HG03575 (cell line): Measurements from ENCODE around the gene ABI3.
"Not testable (repeated sequence)": the region's sequence is repeated elsewhere in the genome, so short reads cannot be mapped to it uniquely, and the experiment has no call there.

Experiments used
- ATAC-seq: cut with Tn5 transposase; IDR thresholded peaks from one replicate; pipeline ENCODE4 v1.9.1; 2021; ENCODE audit not compliant: unreplicated experiment, insufficient number of reproducible peaks, low FRiP score; ENCODE audit errors: extremely low read depth

Gene ABI3

GRCh38 chr17:49210158-49211029, at the start of gene ABI3, which contains the start of gene GNGT2:
TSS of gene ABI3 (plus strand) at chr17:49210707. CDS start at chr17:49210725, 18 bp downstream.
TSS of gene GNGT2 (minus strand) at chr17:49210574. CDS start at chr17:49207422, 3,152 bp downstream.
- ATAC-seq, result no peak

- no peak for ATAC-seq
These were observed 47.6 kb upstream of the ABI3 start for GRCh38 chr17:49162866-49163265.

DNA sequence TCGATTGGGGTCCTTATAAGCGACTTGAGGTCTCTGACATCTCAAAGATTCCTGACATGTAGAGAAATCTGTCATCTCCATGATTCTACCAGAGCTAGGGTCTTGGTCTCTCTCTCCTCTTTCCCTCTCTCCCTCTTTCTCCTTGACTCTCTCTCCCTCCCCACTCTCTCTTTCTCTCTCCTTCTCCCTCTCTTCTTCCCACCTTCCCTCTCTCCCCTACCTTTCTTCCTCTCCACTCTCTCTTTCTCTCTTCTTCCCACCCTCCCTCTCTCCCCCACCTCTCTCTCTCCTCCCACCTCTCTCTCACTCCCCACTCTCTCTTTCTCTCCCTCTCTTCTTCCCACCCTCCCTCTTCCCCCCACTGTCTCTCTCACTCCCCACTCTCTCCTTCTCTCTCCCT, 45.4 kb upstream of the ABI3 start:
- no peak for ATAC-seq

- ATAC-seq, result no peak
These were observed 41.8 kb upstream of the ABI3 start for GRCh38 chr17:49168706-49169105.

- no peak for ATAC-seq
These were observed 40.3 kb upstream of the ABI3 start for GRCh38 chr17:49170216-49170615.

DNA sequence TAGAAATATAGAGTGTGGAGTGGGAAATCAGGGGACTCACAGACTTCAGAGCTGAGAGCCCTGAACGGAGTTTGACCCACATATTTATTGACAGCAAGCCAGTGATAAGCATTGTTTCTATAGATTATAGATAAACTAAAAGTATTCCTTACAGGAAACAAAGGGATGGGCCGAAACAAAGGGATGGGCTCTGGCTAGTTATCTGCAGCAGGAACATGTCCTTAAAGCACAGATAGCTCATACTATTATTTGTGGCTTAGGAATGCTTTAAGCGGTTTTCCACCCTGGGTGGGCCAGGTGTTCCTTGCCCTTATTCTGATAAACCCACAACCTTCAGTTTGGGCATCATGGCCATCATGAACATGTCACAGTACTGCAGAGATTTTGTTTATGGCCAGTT, 39.8 kb upstream of the ABI3 start:
- not testable (repeated sequence) for ATAC-seq

- not testable (repeated sequence) for ATAC-seq
These were observed 34.5 kb upstream of the ABI3 start for GRCh38 chr17:49175978-49176377.

DNA sequence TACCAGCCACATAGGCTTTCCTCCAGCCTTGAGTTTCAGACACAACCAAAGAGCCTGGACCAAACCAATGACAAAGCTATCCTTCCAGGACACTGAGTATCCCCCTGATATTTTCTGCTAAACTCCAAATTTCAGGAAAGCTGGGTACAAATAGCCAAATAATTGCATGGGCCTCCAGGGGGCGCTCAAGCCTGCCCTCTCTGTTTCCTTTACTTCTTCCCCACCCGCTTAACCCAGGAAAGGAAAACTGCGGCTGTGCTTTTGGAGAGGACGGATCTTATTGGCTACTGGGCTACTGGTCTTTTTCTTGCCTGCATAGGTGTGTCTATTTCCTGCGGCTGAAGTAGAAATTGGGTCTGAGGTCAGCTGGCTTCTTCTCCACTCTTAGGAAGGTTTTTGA, 30.2 kb upstream of the ABI3 start:
- ATAC-seq, result no peak

- no peak for ATAC-seq
These were observed 29.4 kb upstream of the ABI3 start for GRCh38 chr17:49180998-49181635.

- no peak for ATAC-seq
These were observed 27.2 kb upstream of the ABI3 start for GRCh38 chr17:49183341-49183740.

DNA sequence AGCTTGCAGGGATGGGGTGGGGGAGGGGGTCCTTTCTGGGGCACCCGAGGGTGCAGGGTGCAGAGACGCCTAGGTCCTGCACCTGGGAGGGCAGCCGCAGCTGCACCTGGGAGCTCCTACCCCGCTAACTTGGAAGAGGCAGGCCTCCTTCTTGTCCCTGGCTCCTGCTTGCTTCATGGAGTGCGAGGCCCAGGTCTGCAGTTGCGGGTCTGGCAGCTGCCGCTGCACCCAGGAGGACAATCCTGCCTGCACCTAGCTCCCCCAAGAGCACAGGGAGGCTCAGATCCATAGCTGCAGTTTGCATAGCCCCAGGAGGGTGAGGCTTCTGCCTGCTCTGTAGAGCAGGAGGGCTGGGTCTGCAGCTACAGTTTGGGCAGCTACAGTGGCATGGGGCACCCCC, 26.7 kb upstream of the ABI3 start:
- no peak for ATAC-seq

GRCh38 chr17:49184522-49184921, 26.0 kb upstream of the ABI3 start:
- ATAC-seq, result not testable (repeated sequence)

DNA sequence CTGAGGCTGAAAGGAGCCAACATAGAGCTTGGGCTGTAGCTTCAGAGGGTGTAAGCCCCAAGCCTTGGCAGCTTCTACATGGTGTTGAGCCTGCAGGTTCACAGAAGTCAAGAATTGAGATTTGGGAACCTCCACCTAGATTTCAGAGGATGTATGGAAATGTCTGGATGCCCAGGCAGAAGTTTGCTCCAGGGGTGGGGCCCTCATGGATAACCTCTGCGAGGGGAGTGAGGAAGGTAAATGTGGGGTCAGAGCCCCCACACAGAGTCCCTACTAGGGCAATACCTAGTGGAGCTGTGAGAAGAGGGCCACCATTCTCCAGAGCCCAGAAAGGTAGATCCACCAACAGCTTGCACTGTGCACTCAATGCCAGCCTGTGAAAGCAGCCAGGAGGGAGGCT, 25.1 kb upstream of the ABI3 start:
- ATAC-seq, result not testable (repeated sequence)

DNA sequence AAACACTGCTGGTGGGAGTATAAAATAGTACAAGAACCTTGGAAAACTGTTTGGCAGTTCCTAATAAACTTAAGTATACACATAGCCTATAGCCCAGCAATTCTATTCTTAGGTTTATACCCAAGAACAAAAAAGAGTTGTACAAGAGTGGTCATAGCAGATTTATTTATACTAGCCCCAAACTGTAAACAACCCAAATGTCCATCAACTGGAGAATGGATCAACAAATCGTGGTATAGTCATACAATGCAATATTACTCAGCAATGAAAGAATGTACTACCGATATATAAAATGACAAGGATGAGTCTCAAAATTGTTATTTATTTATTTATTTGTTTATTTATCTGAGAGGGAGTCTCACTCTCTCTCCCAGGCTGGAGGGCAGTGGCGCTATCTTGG, 23.2 kb upstream of the ABI3 start:
- ATAC-seq, result no peak

- ATAC-seq, result no peak
These were observed 19.6 kb upstream of the ABI3 start for GRCh38 chr17:49190932-49191331.

- ATAC-seq, result no peak
These were observed 19.0 kb upstream of the ABI3 start for GRCh38 chr17:49191409-49191916.

- ATAC-seq, result peak; percentile 19
These were observed 18.4 kb upstream of the ABI3 start for GRCh38 chr17:49191917-49192741.

- ATAC-seq, result no peak
These were observed 16.8 kb upstream of the ABI3 start for GRCh38 chr17:49193513-49194296.

DNA sequence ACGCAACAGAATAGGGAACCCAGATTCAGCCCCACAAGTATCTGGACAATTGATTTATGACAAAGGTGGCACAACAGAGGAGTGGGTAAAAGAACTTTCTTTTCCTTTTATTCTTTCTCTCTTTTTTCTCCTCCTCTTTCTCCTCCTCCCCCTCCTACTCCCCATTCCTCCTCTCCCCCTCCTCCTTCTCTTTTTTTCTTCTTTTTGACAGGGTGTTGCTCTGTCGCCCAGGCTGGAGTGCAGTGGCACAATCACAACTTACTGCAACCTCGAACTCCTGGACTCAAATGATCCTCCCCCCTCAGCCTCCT, 16.3 kb upstream of the ABI3 start:
- no peak for ATAC-seq
